Measurements from ENCODE around the gene ARHGEF2. TPM values are rescaled to one million over a fixed set of nuclear protein-coding genes. Genes with fewer than 3 reads are reported as not detected.
"Not testable (repeated sequence)": the region's sequence is repeated elsewhere in the genome, so short reads cannot be mapped to it uniquely, and the experiment has no call there.

Gene ARHGEF2
- polyA plus RNA-seq, 12 donors = 119 to 396 (median 157) TPM

- no peak for DNase-seq
These were observed 31.6 kb downstream of the ARHGEF2 start for GRCh38 chr1:155946633-155947219.

GRCh38 chr1:155944444-155944799, 33.9 kb downstream of the ARHGEF2 start:
- DNase-seq = no peak

- no peak for DNase-seq
These were observed 35.7 kb downstream of the ARHGEF2 start for GRCh38 chr1:155942578-155943141.

GRCh38 chr1:155941845-155942531, 36.4 kb downstream of the ARHGEF2 start:
- DNase-seq = no peak

GRCh38 chr1:155940993-155941844, 37.1 kb downstream of the ARHGEF2 start, which contains the start of gene RXFP4:
TSS of gene RXFP4 (plus strand) at chr1:155941638. CDS start at chr1:155941710, 72 bp downstream.
- DNase-seq = no peak

- no peak for DNase-seq
These were observed 37.8 kb downstream of the ARHGEF2 start for GRCh38 chr1:155940482-155940992.

- peak; percentile 66 for DNase-seq
These were observed 40.1 kb downstream of the ARHGEF2 start for GRCh38 chr1:155938220-155938627.

- no peak for DNase-seq
These were observed 43.3 kb downstream of the ARHGEF2 start for GRCh38 chr1:155934936-155935590.

- peak; percentile 98 for DNase-seq
These were observed 44.0 kb downstream of the ARHGEF2 start, which contains the start of gene KHDC4 for GRCh38 chr1:155934097-155934935. TSS of gene KHDC4 (minus strand) at chr1:155934413. CDS start at chr1:155934373, 40 bp downstream.

- DNase-seq = no peak
These were observed 44.7 kb downstream of the ARHGEF2 start for GRCh38 chr1:155933591-155934096.

GRCh38 chr1:155932487-155932886, 45.9 kb downstream of the ARHGEF2 start:
- no peak for DNase-seq

- DNase-seq = no peak
These were observed 46.3 kb downstream of the ARHGEF2 start for GRCh38 chr1:155932081-155932480.

- DNase-seq = no peak
These were observed 46.9 kb downstream of the ARHGEF2 start for GRCh38 chr1:155931332-155932038.

GRCh38 chr1:155930725-155931124, 47.6 kb downstream of the ARHGEF2 start:
- DNase-seq = not testable (repeated sequence)

GRCh38 chr1:155929057-155929456, 49.3 kb downstream of the ARHGEF2 start:
- DNase-seq = no peak

- no peak for DNase-seq
These were observed 52.8 kb downstream of the ARHGEF2 start for GRCh38 chr1:155925506-155925905.

GRCh38 chr1:155920717-155921116, 57.6 kb downstream of the ARHGEF2 start:
- no peak for DNase-seq

- no peak for DNase-seq
These were observed 58.5 kb downstream of the ARHGEF2 start for GRCh38 chr1:155919801-155920200.

GRCh38 chr1:155918660-155919059, 59.7 kb downstream of the ARHGEF2 start:
- DNase-seq = no peak

All from muscle of arm (tissue), 12 donors.